GM19043 (cell line): ENCODE results near the gene ZNRF3.

Source experiments
- ATAC-seq: cut with Tn5 transposase; IDR thresholded peaks from one replicate; pipeline ENCODE4 v1.9.1; 2021; ENCODE audit warnings: low read depth; ENCODE audit not compliant: unreplicated experiment

ZNRF3 gene

GRCh38 chr22:28949788-28950187 is 66.4 kb downstream of the ZNRF3 start:
- no peak for ATAC-seq

DNA sequence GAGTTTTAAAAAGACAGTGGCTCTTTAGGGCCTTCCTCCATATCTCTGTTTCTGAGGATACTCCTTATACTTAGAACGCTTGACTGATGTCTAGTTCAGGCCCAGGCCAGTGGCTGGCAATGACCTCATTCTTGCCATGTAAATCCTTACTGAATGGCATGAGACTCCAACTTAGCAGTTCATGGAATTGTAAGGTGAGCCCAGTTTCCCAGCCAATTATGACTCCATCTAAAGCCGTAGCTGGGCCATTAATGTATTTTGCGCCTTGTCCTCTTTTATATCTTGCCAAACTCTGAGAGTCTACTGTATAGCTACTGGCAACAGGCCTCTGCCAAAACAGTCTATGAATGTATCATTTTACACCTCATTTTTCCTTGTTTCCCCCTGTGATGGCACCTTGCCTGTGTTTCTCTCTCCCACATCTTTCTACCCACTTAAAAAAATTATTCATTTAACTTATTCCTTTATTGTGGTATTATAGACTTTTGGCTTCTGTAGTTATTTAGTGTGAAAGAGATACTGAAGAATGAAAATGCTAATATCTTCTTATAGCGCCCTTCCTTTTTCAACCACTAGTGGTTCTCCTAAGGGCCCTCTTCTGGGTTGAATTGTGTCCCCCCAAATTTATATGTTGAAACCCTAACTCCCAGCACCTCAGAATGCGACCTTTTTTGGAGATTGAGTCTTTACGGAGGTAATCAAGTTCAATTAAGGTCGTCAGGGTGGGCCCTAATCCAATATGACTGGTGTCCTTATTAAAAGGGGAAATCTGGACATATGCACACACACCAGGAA is 67.4 kb downstream of the ZNRF3 start:
- no peak for ATAC-seq

DNA sequence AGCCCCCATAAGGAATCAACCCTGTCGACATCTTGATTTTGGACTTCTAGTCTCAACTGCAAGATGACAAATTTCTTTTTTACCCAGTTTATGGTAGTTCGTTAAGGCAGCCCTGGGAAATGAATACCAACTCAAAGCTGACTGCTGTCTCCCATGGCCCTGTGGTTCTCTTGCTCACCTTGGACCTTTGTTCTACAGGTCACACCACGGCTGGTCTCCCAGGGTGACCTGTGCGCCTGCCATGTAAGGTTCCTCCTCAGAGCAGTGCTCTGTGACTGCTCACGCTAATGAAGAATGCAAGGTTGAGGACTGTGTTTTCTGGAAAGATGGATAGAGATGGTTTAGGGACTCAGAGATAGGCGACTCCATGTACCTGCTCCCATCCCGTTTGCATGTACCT is 68.2 kb downstream of the ZNRF3 start:
- no peak for ATAC-seq

- ATAC-seq = no peak
These were observed 68.7 kb downstream of the ZNRF3 start for GRCh38 chr22:28951969-28952521.

- no peak for ATAC-seq
These were observed 69.5 kb downstream of the ZNRF3 start for GRCh38 chr22:28952857-28953256.

DNA sequence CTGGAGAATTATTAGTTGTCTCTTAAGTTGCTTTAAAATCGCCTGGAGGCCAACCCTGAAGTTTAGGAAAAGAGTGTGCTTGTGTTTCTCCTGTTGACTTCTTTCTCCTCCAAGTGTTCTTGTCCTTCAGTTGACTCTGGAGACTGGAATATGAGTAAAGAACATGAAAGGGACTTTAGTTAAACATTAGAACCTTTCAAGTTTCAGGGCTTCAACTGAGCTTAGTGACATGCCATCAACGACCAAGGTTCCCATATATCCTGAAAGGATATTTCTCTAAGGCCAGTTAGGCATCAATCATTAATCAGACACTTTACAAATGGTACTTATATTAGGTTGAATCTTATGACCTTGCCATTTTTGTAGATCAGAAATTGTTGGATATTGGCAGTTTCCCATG is 70.0 kb downstream of the ZNRF3 start:
- ATAC-seq = no peak

- no peak for ATAC-seq
These were observed 70.9 kb downstream of the ZNRF3 start for GRCh38 chr22:28953976-28954880.

GRCh38 chr22:28955817-28956216 is 72.4 kb downstream of the ZNRF3 start:
- no peak for ATAC-seq

- ATAC-seq = no peak
These were observed 73.1 kb downstream of the ZNRF3 start for GRCh38 chr22:28956506-28956905.

DNA sequence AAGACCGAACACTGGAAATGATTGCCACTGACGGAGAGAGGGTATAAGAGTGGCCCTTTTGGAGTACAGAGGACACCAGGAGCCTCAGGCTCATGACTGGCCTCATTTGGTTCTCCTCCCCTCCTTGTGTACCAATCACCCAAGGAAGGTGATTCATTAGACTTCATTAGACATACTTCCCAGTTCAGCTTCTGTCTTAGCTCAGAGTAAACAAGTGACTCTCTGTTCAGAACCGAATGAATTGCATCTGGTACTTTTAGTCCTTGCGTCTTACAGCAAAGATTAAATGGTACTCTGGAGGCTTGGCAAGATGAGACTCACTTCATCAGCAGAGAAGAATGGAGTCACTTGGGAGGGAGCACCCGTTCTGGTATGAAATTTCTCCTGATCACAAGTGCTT is 75.2 kb downstream of the ZNRF3 start:
- no peak for ATAC-seq

DNA sequence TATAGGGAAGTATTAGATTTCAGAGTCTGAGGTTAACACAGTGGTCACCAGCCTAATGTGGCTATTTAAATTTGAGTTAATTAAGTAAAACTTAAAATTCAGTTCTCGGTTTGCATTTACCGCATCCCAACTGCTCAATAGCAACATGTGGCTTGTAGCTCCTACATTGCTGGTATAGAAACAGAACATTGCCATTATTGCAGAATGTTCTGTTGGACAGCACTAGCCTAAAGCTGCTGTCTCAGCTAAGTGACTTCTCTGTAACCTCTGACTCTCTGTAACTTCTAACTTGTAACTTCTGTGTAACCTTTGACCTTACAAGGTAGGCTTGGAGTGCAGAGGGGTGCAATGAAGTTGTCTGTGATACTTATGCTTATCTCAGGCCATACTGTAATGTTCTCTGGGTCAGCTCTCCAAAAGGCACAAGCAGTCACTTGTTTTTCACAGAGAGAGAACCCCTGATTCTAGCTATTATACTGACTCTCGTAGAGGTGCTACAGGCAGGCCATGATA is 78.7 kb downstream of the ZNRF3 start:
- ATAC-seq = no peak

GRCh38 chr22:28963362-28963761 is 80.0 kb downstream of the ZNRF3 start:
- no peak for ATAC-seq

- no peak for ATAC-seq
These were observed 83.8 kb downstream of the ZNRF3 start for GRCh38 chr22:28967163-28967665.

DNA sequence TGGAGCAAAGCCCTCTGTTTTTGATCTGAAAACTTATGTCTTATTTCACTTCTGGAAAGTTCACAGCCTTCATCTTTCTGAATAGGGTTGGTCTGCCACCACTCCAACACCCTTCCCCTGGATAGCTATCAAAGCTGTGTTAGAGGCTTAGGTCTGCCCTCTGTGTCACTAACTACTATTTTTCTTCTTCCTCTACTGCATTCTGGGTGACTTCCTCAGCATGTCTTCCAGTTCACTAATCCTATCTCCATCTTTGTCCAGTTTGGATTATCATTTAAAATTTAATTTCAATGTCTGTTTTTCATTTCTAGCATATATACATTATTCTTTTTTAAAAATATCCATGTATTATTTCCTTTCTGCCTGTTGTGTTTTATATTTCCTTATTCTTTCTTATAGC is 84.6 kb downstream of the ZNRF3 start:
- no peak for ATAC-seq

DNA sequence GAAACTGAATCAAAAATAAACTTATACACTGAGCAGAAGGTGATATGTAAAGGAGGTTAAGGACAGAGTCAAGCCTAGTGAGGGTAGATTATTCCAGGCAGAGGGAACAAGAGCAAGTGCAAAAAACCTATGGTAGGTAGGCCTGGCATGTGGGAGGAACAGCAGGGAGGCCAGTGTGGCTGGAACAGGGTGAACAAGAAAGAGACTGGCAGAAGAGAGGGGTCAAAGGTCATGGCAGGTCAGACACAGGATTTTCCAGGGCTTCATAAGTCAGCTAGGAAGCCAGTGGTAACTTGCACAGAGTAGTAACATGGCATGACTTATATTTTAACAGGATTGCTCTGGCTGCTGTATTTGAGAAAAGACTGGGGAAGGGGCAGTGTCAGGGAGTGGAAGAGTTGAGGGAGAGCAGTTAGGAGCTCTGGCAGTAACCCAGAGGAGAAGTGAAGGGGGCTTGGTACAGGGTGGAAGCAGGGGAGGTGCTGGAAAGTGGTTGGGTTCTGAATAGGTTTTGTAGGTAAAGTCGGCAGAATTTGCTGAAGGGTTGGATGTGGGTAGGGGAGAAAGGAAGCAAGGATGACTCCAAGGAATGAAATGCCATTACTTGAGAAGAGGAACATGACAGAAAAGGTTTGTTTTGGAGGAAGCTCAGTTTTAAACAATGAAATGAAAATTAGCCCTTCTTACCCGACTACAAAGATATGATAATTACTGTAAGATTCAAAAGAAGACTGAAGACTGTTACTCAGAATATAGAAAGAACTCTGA is 86.2 kb downstream of the ZNRF3 start:
- ATAC-seq = no peak

DNA sequence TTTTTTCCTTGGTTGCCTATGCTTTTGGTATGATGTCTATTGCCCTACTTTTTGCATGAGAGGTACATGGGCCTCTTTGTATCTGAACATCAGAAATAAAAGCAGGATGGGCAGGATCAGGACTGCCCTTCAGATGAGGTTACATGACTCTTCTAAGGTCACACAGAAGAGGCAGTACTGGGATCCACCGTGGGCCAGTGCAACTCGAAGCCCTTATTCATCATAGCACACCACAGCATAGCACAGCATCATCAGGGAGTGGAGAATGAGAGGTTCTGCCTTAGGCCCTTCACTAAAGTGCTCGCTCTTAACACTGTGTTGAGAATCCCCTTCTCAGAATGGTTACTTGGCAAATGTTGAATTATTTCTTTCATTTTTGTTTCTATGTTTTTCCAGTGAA is 90.0 kb downstream of the ZNRF3 start:
- ATAC-seq = no peak

- ATAC-seq = no peak
These were observed 93.7 kb downstream of the ZNRF3 start for GRCh38 chr22:28977060-28977459.

- ATAC-seq = no peak
These were observed 94.2 kb downstream of the ZNRF3 start for GRCh38 chr22:28977481-28977971.

GRCh38 chr22:28978158-28978557 is 94.8 kb downstream of the ZNRF3 start:
- ATAC-seq = no peak
